HepG2 (cell line): ENCODE data around the gene COL27A1. TPM values are rescaled to one million over a fixed set of nuclear protein-coding genes. Genes with fewer than 3 reads are reported as not detected.

Experiments used
- ATAC-seq: fragments of 200-7000 bp; cut with Tn5 transposase; 3 replicates; pipeline ENCODE4 v1.9.1; 2020; ENCODE audit warnings: mild to moderate bottlenecking, moderate library complexity
- BruUV-seq: library from RNA; stranded (reverse); fragments of 400-500 nt; replicated peaks from 2 replicates; lab custom pipeline; 2021; lab: Mats Ljungman, UMichigan
- CTCF ChIA-PET: fragments of 300-600 bp; formaldehyde crosslinking; extraction: SDS; loops from one replicate; lab custom pipeline; 2021; ENCODE audit warnings: low total read pairs, inconsistent platforms, low intra/inter-chr PET ratio; lab: Yijun Ruan, JAX
- POLR2A ChIA-PET: fragments of 350-600 bp; sonication (Branson Sonifier 250); formaldehyde crosslinking; loops from one replicate; lab custom pipeline; 2020; ENCODE audit warnings: antibody characterized with exemption, inconsistent platforms; lab: Yijun Ruan, JAX
- DNase-seq: peaks from one replicate; pipeline ENCODE4 v3.0.0-alpha.2; 2015; ENCODE audit warnings: low spot score
- FAIRE-seq: peaks from 3 replicates; lab custom pipeline; 2011; peaks lifted over from hg19 to GRCh38; lab: Jason Lieb, UNC
- H2AFZ ChIP-seq: one replicate; pipeline ENCODE4 v1.6.1; 2011; ENCODE audit warnings: low read length, inconsistent platforms
- H3K27ac ChIP-seq: fragments of 300-600 bp; 3 replicates; pipeline ENCODE4 v1.8.0; 2011; ENCODE audit warnings: mixed run types, mild to moderate bottlenecking, mixed read lengths, low read length, inconsistent platforms; ENCODE audit not compliant: insufficient read depth; ENCODE audit errors: extremely low read length
- H3K27me3 ChIP-seq, 2 experiments: fragments of 200-600 bp in 1 of 2; 2 replicates in 1 of 2; 3 replicates in 1 of 2; pipeline versions ENCODE4 v1.6.0 to v1.8.0; 2011; ENCODE audit warnings: low read length in 2 of 2, mild to moderate bottlenecking in 2 of 2, moderate library complexity in 2 of 2, inconsistent platforms in 1 of 2; ENCODE audit not compliant: insufficient read depth in 2 of 2, control insufficient read depth in 1 of 2
- H3K36me3 ChIP-seq, 2 experiments: fragments of 200-600 bp in 1 of 2; replicated peaks in 1 of 2; 2 replicates in 1 of 2; 3 replicates in 1 of 2; pipeline versions ENCODE4 v1.5.1 to v1.8.0; 2011; ENCODE audit warnings: low read length in 2 of 2, inconsistent platforms in 1 of 2; ENCODE audit not compliant: insufficient read depth in 2 of 2, control insufficient read depth in 1 of 2
- H3K4me1 ChIP-seq: 2 replicates; pipeline ENCODE4 v1.5.1; 2012; ENCODE audit warnings: low read length, inconsistent platforms; ENCODE audit not compliant: insufficient read depth
- H3K4me2 ChIP-seq: 2 replicates; pipeline ENCODE4 v1.6.0; 2011; ENCODE audit warnings: low read depth, low read length, inconsistent platforms
- H3K4me3 ChIP-seq, 3 experiments: fragments of 200-600 bp in 1 of 3; sonication (generic), shearing (Covaris generic) in 1 of 3; replicated peaks in 1 of 3; 2 replicates each; pipeline ENCODE4 v1.5.1; 2011 to 2016; ENCODE audit warnings: low read length in 3 of 3, inconsistent platforms in 2 of 3, low read depth in 2 of 3, mild to moderate bottlenecking in 2 of 3, control low read depth in 1 of 3, mixed read lengths in 1 of 3; ENCODE audit not compliant: insufficient read depth in 1 of 3
- H3K79me2 ChIP-seq: one replicate; pipeline ENCODE4 v1.6.1; 2011; ENCODE audit warnings: low read length, inconsistent platforms; ENCODE audit not compliant: insufficient read depth
- H3K9ac ChIP-seq: 2 replicates; pipeline ENCODE4 v1.6.0; 2011; ENCODE audit warnings: mild to moderate bottlenecking, low read depth, low read length, inconsistent platforms; ENCODE audit not compliant: insufficient read depth
- H3K9me3 ChIP-seq: 2 replicates; pipeline ENCODE4 v1.5.1; 2012; ENCODE audit warnings: mild to moderate bottlenecking, low read length
- H4K20me1 ChIP-seq: 2 replicates; pipeline ENCODE4 v1.6.0; 2011; ENCODE audit warnings: inconsistent platforms, mild to moderate bottlenecking, low read length, moderate library complexity; ENCODE audit not compliant: insufficient read depth
- AGO2 ChIP-seq: fragments of 200-400 bp; formaldehyde crosslinking; optimal IDR thresholded peaks from 2 replicates; pipeline ENCODE3; 2017; ENCODE audit warnings: mild to moderate bottlenecking, low read depth, low read length, moderate library complexity
- GABPA ChIP-seq, 2 experiments: IDR thresholded peaks; 2 replicates each; pipeline ENCODE4 v1.6.1; 2011 to 2016; ENCODE audit warnings: low read depth in 2 of 2, low read length in 1 of 2, missing biosample characterization in 1 of 2, missing genetic modification characterization in 1 of 2
- HMG20B ChIP-seq: conservative IDR thresholded peaks from 2 replicates; pipeline ENCODE4 v1.6.1; 2016; ENCODE audit warnings: missing genetic modification reagents, missing compliant biosample characterization
- KLF16 ChIP-seq, 2 experiments: sonication (generic) in 1 of 2; formaldehyde crosslinking in 1 of 2; IDR thresholded peaks; 2 replicates each; pipeline versions ENCODE4 v1.6.1 to v1.8.0; 2016 to 2023; ENCODE audit warnings: missing genetic modification reagents in 2 of 2, missing compliant biosample characterization in 1 of 2
- MIER3 ChIP-seq: IDR thresholded peaks from 2 replicates; pipeline ENCODE4 v1.6.1; 2016; ENCODE audit warnings: missing compliant biosample characterization, borderline replicate concordance
- MTF1 ChIP-seq: sonication (generic); formaldehyde crosslinking; IDR thresholded peaks from 2 replicates; pipeline ENCODE4 v1.5.0; 2020; ENCODE audit warnings: missing genetic modification reagents
- NFKB2 ChIP-seq: sonication (generic); formaldehyde crosslinking; IDR thresholded peaks from 2 replicates; pipeline ENCODE4 v1.4.0; 2020; ENCODE audit warnings: missing genetic modification reagents, borderline replicate concordance
- NFYB ChIP-seq: sonication (generic); formaldehyde crosslinking; IDR thresholded peaks from 2 replicates; pipeline ENCODE4 v1.4.0; 2020; ENCODE audit warnings: missing genetic modification reagents
- RBM22 ChIP-seq: fragments of 200-400 bp; formaldehyde crosslinking; optimal IDR thresholded peaks from 2 replicates; pipeline ENCODE3; 2017; ENCODE audit warnings: mild to moderate bottlenecking, low read length, moderate library complexity
- SOX5 ChIP-seq: IDR thresholded peaks from 2 replicates; pipeline ENCODE4 v1.6.1; 2016; ENCODE audit warnings: borderline replicate concordance
- SP1 ChIP-seq, 2 experiments: fragments of 450-650 bp in 1 of 2; sonication (generic) in 1 of 2; formaldehyde crosslinking in 1 of 2; IDR thresholded peaks; 2 replicates each; pipeline versions ENCODE4 v1.4.0 to v1.6.1; 2016 to 2020; ENCODE audit warnings: missing genetic modification reagents in 1 of 2
- TCF7 ChIP-seq: sonication (generic); IDR thresholded peaks from 2 replicates; pipeline ENCODE4 v1.6.1; 2016; ENCODE audit warnings: antibody characterized with exemption, low read depth
- YEATS4 ChIP-seq: sonication (generic); formaldehyde crosslinking; IDR thresholded peaks from 2 replicates; pipeline ENCODE4 v1.4.0; 2020; ENCODE audit warnings: missing genetic modification reagents, borderline replicate concordance
- ZFY ChIP-seq: sonication (generic); formaldehyde crosslinking; IDR thresholded peaks from 2 replicates; pipeline ENCODE4 v1.4.0; 2020; ENCODE audit warnings: missing genetic modification reagents
- ZFYVE20 ChIP-seq: sonication (generic); formaldehyde crosslinking; IDR thresholded peaks from 2 replicates; pipeline ENCODE4 v1.8.0; 2023; ENCODE audit warnings: low read depth, mild to moderate bottlenecking, moderate library complexity, missing genetic modification reagents, borderline replicate concordance
- ZNF333 ChIP-seq: sonication (generic); formaldehyde crosslinking; IDR thresholded peaks from 2 replicates; pipeline ENCODE4 v1.4.0; 2020; ENCODE audit warnings: mild to moderate bottlenecking, missing genetic modification reagents, borderline replicate concordance
- ZNF563 ChIP-seq: sonication (generic); formaldehyde crosslinking; IDR thresholded peaks from 2 replicates; pipeline ENCODE4 v1.8.0; 2022; ENCODE audit warnings: mild to moderate bottlenecking, moderate library complexity, missing genetic modification reagents
- ZNF850 ChIP-seq: sonication (generic); formaldehyde crosslinking; conservative IDR thresholded peaks from 2 replicates; pipeline ENCODE4 v1.9.0; 2021; ENCODE audit warnings: mild to moderate bottlenecking, missing genetic modification reagents
- ZSCAN12 ChIP-seq: sonication (generic); formaldehyde crosslinking; IDR thresholded peaks from 2 replicates; pipeline ENCODE4 v1.9.0; 2021; ENCODE audit warnings: mild to moderate bottlenecking, missing genetic modification reagents
- WGBS: methylation state at CpG from one replicate; pipeline ENCODE4 v1.1.6; 2017; ENCODE audit warnings: low lambda C conversion rate; 5-methylcytosine and 5-hydroxymethylcytosine counted together
- in situ Hi-C: cut with HindIII; loops from 2 replicates; pipeline ENCODE4 v1.10.0; 2017; ENCODE audit warnings: low pct_unique_long_range_greater_than_20kb; ENCODE audit not compliant: extremely low pct_ligation_motif_present
- intact Hi-C: fragments of 100-400 bp; cut with micrococcal nuclease; formaldehyde crosslinking; loops from one replicate; pipeline ENCODE4 v1.10.0; 2022; ENCODE audit not compliant: unreplicated experiment
- polyA plus RNA-seq, 8 experiments: library from polyadenylated mRNA; depleted of rRNA in 3 of 8; stranded (reverse) in 7 of 8; unstranded in 1 of 8; fragments of >200 nt; fragmentation: Illumina TruSeq in 4 of 8; extraction: Trizol in 4 of 8; gene quantifications; 2 replicates each; pipeline versions ENCODE4 v1.2.1 to v1.2.3, GENCODE V29; 2011 to 2016; ENCODE audit warnings: low read depth in 4 of 8, missing spikeins in 1 of 8, mixed read lengths in 1 of 8; ENCODE audit not compliant: insufficient read depth in 1 of 8
- total RNA-seq, 5 experiments: library from RNA; depleted of rRNA; stranded (reverse); fragments of >200 nt; fragmentation: Illumina TruSeq; extraction: Trizol; gene quantifications; 2 replicates each; pipeline ENCODE4 v1.2.3, GENCODE V29; 2016; ENCODE audit warnings: low read depth in 1 of 5
- TF ChIP-seq, protein P1 (sequence below), 2 experiments: sonication (generic) in 1 of 2; formaldehyde crosslinking in 1 of 2; IDR thresholded peaks; 2 replicates each; pipeline versions ENCODE4 v1.4.0 to v1.6.1; 2018 to 2020; ENCODE audit warnings: missing genetic modification reagents in 2 of 2, borderline replicate concordance in 1 of 2, low read depth in 1 of 2, mild to moderate bottlenecking in 1 of 2, missing biosample characterization in 1 of 2

The COL27A1 gene
- total and polyA plus RNA-seq, 2 of the 13 experiments (the other 11 are each of a cell fraction or from before 2014, with no cell fraction given): 71.3 to 89.1 TPM

DNA sequence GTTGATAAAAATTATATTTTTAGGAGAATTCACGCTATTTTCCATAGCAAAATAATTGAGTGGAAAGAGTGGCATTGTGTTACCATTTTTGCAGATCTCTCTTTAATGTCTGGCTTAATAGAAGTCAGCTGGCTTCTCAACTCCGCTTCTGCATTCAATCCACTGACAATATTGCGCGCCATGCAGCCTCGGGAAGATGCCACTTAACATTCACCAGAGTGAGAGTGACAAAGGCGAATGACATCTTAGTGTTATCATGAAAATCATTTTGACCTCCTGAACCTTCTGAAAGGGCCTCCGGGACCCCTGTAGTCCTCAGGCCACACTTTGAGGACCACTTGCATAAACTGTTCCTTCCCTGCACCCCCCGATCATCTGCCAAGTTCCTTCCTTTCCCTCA, 87.5 kb downstream of the COL27A1 start:
- Histone ChIP-seq H3K27ac (no peak overlapping the region), H3K4me1 (no peaks in the 10 kb centered on the region), H3K27me3 (no peaks in the 10 kb centered on the region), H4K20me1 (no peaks in the 10 kb centered on the region), H3K9ac (no peak overlapping the region), H3K36me3 (peaks cover 40 to 82% of the 10 kb centered on the region in 2 experiments), H3K4me3 (no peak overlapping the region), H2AFZ (no peak overlapping the region), H3K4me2 (no peak overlapping the region), H3K79me2 (no peaks in the 10 kb centered on the region), H3K9me3 (no peaks in the 10 kb centered on the region)
- TF ChIP-seq MIER3 (CRISPR knock-in tag) (no peak), ZNF563 (CRISPR knock-in tag) (no peak), ZSCAN12 (CRISPR knock-in tag) (no peak), ZFYVE20 (CRISPR knock-in tag) (no peak), MTF1 (CRISPR knock-in tag) (no peak), YEATS4 (no peak), NFKB2 (CRISPR knock-in tag) (no peak), ZNF850 (CRISPR knock-in tag) (no peak), ZFY (CRISPR knock-in tag) (no peak), HMG20B (no peak)
- ATAC-seq: no peak
- CTCF ChIA-PET: no interaction called here
- BruUV-seq: no TSS peak
- intact Hi-C loops: no loop called here
- no peak for FAIRE-seq
- POLR2A ChIA-PET: no interaction called here
- in situ Hi-C loops: no loop called here
- WGBS: over 99% methylated on average over 8 of the region's 8 CpGs
- DNase-seq: no peak

DNA sequence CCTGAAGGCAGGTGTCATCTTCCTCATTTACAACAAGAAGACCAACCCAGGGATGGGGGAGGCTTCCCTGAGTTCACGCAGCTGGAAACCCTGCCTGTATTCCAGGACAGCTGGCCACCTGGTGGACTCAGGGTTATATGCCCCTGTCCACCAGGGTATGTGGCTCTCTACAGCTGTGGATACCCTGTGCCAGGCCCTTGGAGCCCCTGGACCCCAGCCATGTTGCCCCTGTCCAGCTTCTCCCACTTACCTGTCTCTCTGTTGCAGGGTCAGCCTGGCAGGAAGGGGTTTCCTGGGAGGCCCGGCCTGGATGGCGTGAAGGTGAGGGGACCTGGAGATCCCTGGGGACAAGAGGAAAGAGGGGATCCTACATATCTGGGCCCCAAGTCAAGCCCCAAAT, 87.9 kb downstream of the COL27A1 start:
- FAIRE-seq: no peak
- 98% methylated on average over 3 of the region's 3 CpGs for WGBS
- Histone ChIP-seq H4K20me1 (no peaks in the 10 kb centered on the region), H3K27me3 (no peaks in the 10 kb centered on the region), H3K4me1 (0 out of 2 replicates have a peak, but pooled peaks cover 2% of the 10 kb centered on the region), H2AFZ (no peak overlapping the region), H3K27ac (no peak overlapping the region), H3K9me3 (no peaks in the 10 kb centered on the region), H3K4me3 (no peak overlapping the region), H3K79me2 (no peaks in the 10 kb centered on the region), H3K36me3 (peaks cover 39 to 86% of the 10 kb centered on the region in 2 experiments), H3K4me2 (no peak overlapping the region), H3K9ac (no peak overlapping the region)
- no peak for DNase-seq
- POLR2A ChIA-PET: no interaction called here
- BruUV-seq: no TSS peak
- intact Hi-C loops: no loop called here
- in situ Hi-C loops: no loop called here
- CTCF ChIA-PET: no interaction called here
- peak; percentile 28; the same call in 2 of the 3 replicates for ATAC-seq
- TF ChIP-seq SOX5 (no peak), SP1 (IDR thresholded peaks at IDR 0.05) (no peak), SP1 (CRISPR knock-in tag; IDR thresholded peaks at IDR 0.05) (no peak), AGO2 (peak; percentile 53), TCF7 (no peak), KLF16 (CRISPR knock-in tag; IDR thresholded peaks at IDR 0.05) (no peak), NFYB (CRISPR knock-in tag) (no peak), ZNF333 (CRISPR knock-in tag) (no peak), RBM22 (peak; percentile 70), GABPA (IDR thresholded peaks at IDR 0.05; ENCODE audit: low read depth, low read length) (no peak), GABPA (CRISPR knock-in tag; IDR thresholded peaks at IDR 0.05; ENCODE audit: low read depth) (no peak)
- TF ChIP-seq, protein P1, sequence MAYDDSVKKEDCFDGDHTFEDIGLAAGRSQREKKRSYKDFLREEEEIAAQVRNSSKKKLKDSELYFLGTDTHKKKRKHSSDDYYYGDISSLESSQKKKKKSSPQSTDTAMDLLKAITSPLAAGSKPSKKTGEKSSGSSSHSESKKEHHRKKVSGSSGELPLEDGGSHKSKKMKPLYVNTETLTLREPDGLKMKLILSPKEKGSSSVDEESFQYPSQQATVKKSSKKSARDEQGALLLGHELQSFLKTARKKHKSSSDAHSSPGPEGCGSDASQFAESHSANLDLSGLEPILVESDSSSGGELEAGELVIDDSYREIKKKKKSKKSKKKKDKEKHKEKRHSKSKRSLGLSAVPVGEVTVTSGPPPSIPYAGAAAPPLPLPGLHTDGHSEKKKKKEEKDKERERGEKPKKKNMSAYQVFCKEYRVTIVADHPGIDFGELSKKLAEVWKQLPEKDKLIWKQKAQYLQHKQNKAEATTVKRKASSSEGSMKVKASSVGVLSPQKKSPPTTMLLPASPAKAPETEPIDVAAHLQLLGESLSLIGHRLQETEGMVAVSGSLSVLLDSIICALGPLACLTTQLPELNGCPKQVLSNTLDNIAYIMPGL (CRISPR knock-in tag; IDR thresholded peaks at IDR 0.05; ENCODE audit: borderline replicate concordance in 1 of 2, low read depth in 1 of 2): no peak
